GM11168 (cell line): ENCODE results near the gene GLRA3.
"Not testable (repeated sequence)": the region's sequence is repeated elsewhere in the genome, so short reads cannot be mapped to it uniquely, and the experiment has no call there.

Source experiments
- in situ Hi-C: fragments of 300-500 bp; cut with MboI; formaldehyde crosslinking; loops from one replicate; pipeline ENCODE4 v1.12.0; 2022; ENCODE audit warnings: low sequenced_read_pairs; ENCODE audit not compliant: unreplicated experiment

GLRA3 gene

GRCh38 chr4:174813292-174813691 lies 15.8 kb downstream of the GLRA3 start:
- in situ Hi-C loops, result no loop called here

- in situ Hi-C loops, result no loop called here
These were observed 18.2 kb downstream of the GLRA3 start for GRCh38 chr4:174810834-174811233.

GRCh38 chr4:174808836-174809235 lies 20.2 kb downstream of the GLRA3 start:
- in situ Hi-C loops, result no loop called here

- in situ Hi-C loops, result no loop called here
These were observed 20.9 kb downstream of the GLRA3 start for GRCh38 chr4:174808119-174808518.

GRCh38 chr4:174805746-174806145 lies 23.3 kb downstream of the GLRA3 start:
- in situ Hi-C loops, result no loop called here

- in situ Hi-C loops, result no loop called here
These were observed 34.4 kb downstream of the GLRA3 start for GRCh38 chr4:174794543-174795094.

- in situ Hi-C loops, result no loop called here
These were observed 39.4 kb downstream of the GLRA3 start for GRCh38 chr4:174789657-174790056.

- in situ Hi-C loops, result not testable (repeated sequence)
These were observed 50.6 kb downstream of the GLRA3 start for GRCh38 chr4:174778274-174778986.

GRCh38 chr4:174775366-174775765 lies 53.7 kb downstream of the GLRA3 start:
- in situ Hi-C loops, result no loop called here

GRCh38 chr4:174764105-174764729 lies 64.8 kb downstream of the GLRA3 start:
- in situ Hi-C loops, result no loop called here

GRCh38 chr4:174763454-174764104 lies 65.5 kb downstream of the GLRA3 start:
- in situ Hi-C loops, result no loop called here

GRCh38 chr4:174761451-174761850 lies 67.6 kb downstream of the GLRA3 start:
- in situ Hi-C loops, result no loop called here

- in situ Hi-C loops, result no loop called here
These were observed 71.3 kb downstream of the GLRA3 start for GRCh38 chr4:174757736-174758135.

GRCh38 chr4:174753021-174753420 lies 76.0 kb downstream of the GLRA3 start:
- in situ Hi-C loops, result no loop called here

GRCh38 chr4:174752026-174752425 lies 77.0 kb downstream of the GLRA3 start:
- in situ Hi-C loops, result no loop called here

GRCh38 chr4:174749091-174749490 lies 80.0 kb downstream of the GLRA3 start:
- in situ Hi-C loops, result no loop called here

- in situ Hi-C loops, result no loop called here
These were observed 82.3 kb downstream of the GLRA3 start for GRCh38 chr4:174746710-174747109.

- in situ Hi-C loops, result no loop called here
These were observed 86.5 kb downstream of the GLRA3 start for GRCh38 chr4:174742561-174742960.

- in situ Hi-C loops, result no loop called here
These were observed 89.5 kb downstream of the GLRA3 start for GRCh38 chr4:174739576-174739975.

GRCh38 chr4:174734181-174734580 lies 94.9 kb downstream of the GLRA3 start:
- in situ Hi-C loops, result no loop called here

- in situ Hi-C loops, result no loop called here
These were observed 111.2 kb downstream of the GLRA3 start for GRCh38 chr4:174717828-174718227.
